Vagina (tissue), 2 donors: ENCODE data around the gene NUB1. TPM values are rescaled to one million over a fixed set of nuclear protein-coding genes. Genes with fewer than 3 reads are reported as not detected.

Source experiments
- DNase-seq, 2 donors: peaks; one replicate each; pipeline ENCODE4 v3.0.0-alpha.2; 2017; ENCODE audit errors: extremely low spot score in 2 of 2
- H3K27ac ChIP-seq: fragments of 200-600 bp; sonication (generic); one replicate; pipeline ENCODE4 v1.5.1; 2019
- H3K27me3 ChIP-seq: fragments of 200-600 bp; sonication (generic); one replicate; pipeline ENCODE4 v1.5.1; 2019
- H3K36me3 ChIP-seq, 2 donors: fragments of 200-600 bp; sonication (generic); one replicate each; pipeline ENCODE4 v1.5.1; 2017 to 2019
- H3K4me1 ChIP-seq: fragments of 200-600 bp; sonication (generic); one replicate; pipeline ENCODE4 v1.5.1; 2019
- H3K4me3 ChIP-seq, 2 donors: fragments of 200-600 bp; sonication (generic); 1 replicate in 1 of 2; 2 replicates in 1 of 2; pipeline ENCODE4 v1.5.1; 2016 to 2019
- H3K9me3 ChIP-seq: fragments of 200-600 bp; sonication (generic); one replicate; pipeline ENCODE4 v1.5.1; 2019
- POLR2A ChIP-seq, 2 donors: fragments of 450-650 bp; IDR thresholded peaks; one replicate each; pipeline ENCODE4 v1.6.1; 2017; ENCODE audit warnings: antibody characterized with exemption in 2 of 2, mild to moderate bottlenecking in 2 of 2, moderate library complexity in 2 of 2
- POLR2AphosphoS5 ChIP-seq, 2 donors: sonication (generic); formaldehyde crosslinking; IDR thresholded peaks; one replicate each; pipeline ENCODE4 v1.9.0; 2017; ENCODE audit warnings: antibody characterized with exemption in 2 of 2, mild to moderate bottlenecking in 2 of 2, low read depth in 1 of 2; ENCODE audit not compliant: insufficient read depth in 1 of 2
- intact Hi-C: fragments of 100-400 bp; cut with DNase I; formaldehyde crosslinking; loops from one replicate; pipeline ENCODE4 v1.15.1; 2023
- total RNA-seq: library from RNA; depleted of rRNA; stranded (reverse); fragments of >200 nt; gene quantifications from one replicate; pipeline ENCODE4 v1.2.3, GENCODE V29; 2016
- TF ChIP-seq, protein P1 (sequence below), 3 experiments: fragments of 450-650 bp in 2 of 3; fragments of 200-600 bp in 1 of 3; sonication (generic) in 1 of 3; IDR thresholded peaks; one replicate each; pipeline ENCODE4 v1.5.1; 2017 to 2019; ENCODE audit warnings: antibody characterized with exemption in 3 of 3, mild to moderate bottlenecking in 2 of 3, moderate library complexity in 2 of 3

NUB1 gene
- total RNA-seq, 1 donor from 2014 or later = 46.2 TPM

DNA sequence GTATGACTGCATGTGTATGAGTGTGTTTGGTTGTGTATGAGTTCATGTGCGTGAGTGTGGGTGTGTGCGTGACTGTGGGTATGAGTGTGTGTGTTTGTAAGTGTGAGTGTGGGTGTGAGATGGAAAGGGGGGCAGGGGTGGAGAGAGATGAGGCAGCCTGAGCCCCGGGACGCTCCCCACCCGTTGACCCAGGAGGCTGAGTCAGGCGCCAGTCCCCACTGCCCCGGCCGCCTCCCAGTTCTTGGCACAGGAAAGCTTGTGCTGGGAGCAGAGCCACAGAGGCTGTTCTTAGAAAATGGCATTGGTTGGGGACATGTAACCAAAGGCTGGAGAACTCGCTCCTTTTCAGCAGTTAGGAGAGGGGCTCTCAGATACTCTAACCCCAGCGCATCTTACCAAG, 27.8 kb upstream of the NUB1 start:
- Histone ChIP-seq H3K4me3 (no peak overlapping the region), H3K4me1 (no peaks in the 10 kb centered on the region), H3K9me3 (no peaks in the 10 kb centered on the region), H3K36me3 (no peaks in the 10 kb centered on the region), H3K27ac (no peak overlapping the region), H3K27me3 (no peaks in the 10 kb centered on the region)
- no peak for TF ChIP-seq POLR2A (IDR thresholded peaks at IDR 0.05)
- TF ChIP-seq, protein P1, sequence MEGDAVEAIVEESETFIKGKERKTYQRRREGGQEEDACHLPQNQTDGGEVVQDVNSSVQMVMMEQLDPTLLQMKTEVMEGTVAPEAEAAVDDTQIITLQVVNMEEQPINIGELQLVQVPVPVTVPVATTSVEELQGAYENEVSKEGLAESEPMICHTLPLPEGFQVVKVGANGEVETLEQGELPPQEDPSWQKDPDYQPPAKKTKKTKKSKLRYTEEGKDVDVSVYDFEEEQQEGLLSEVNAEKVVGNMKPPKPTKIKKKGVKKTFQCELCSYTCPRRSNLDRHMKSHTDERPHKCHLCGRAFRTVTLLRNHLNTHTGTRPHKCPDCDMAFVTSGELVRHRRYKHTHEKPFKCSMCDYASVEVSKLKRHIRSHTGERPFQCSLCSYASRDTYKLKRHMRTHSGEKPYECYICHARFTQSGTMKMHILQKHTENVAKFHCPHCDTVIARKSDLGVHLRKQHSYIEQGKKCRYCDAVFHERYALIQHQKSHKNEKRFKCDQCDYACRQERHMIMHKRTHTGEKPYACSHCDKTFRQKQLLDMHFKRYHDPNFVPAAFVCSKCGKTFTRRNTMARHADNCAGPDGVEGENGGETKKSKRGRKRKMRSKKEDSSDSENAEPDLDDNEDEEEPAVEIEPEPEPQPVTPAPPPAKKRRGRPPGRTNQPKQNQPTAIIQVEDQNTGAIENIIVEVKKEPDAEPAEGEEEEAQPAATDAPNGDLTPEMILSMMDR (IDR thresholded peaks at IDR 0.05) = no peak
- TF ChIP-seq POLR2AphosphoS5 (IDR thresholded peaks at IDR 0.05; ENCODE audit: insufficient read depth in 1 of 2, low read depth in 1 of 2) = no peak
- DNase-seq = peak in 1 of 2 donors; percentile 80
- intact Hi-C loops = loop anchor here (5.0 kb wide), 1 partner anchor 33 kb away; no protein-coding TSS in a partner anchor

DNA sequence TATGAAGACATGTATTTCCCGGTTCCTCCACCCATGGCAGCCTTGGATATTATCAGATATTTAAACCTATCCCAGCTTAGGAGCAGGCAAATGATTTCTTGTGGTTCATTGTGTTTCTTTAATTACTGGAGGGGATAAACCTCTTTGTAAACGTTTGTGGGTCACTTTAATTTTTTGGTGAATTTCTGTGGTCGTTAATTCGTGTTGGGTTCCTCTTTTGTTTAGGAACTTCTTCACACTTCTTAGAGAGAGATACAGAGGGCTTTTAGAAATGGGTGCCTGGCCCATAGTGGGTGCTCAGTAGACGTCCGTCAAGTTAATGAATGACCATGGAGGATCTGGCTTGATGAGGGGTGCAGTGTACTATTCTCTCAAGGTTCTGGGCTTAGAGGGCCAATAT, 27.2 kb upstream of the NUB1 start:
- H3K9me3 ChIP-seq = no peaks in the 10 kb centered on the region
- peak in 1 of 2 donors; percentile 69 for DNase-seq
- TF ChIP-seq POLR2AphosphoS5 (IDR thresholded peaks at IDR 0.05; ENCODE audit: insufficient read depth in 1 of 2, low read depth in 1 of 2) = no peak
- TF ChIP-seq POLR2A (IDR thresholded peaks at IDR 0.05) = no peak
- TF ChIP-seq, protein P1 (IDR thresholded peaks at IDR 0.05) = no peak
- H3K27me3 ChIP-seq = no peaks in the 10 kb centered on the region
- H3K4me3 ChIP-seq = no peak overlapping the region
- H3K27ac ChIP-seq = no peak overlapping the region
- intact Hi-C loops = loop anchor here (5.0 kb wide), 1 partner anchor 33 kb away; no protein-coding TSS in a partner anchor
- H3K36me3 ChIP-seq = no peaks in the 10 kb centered on the region
- H3K4me1 ChIP-seq = no peaks in the 10 kb centered on the region

DNA sequence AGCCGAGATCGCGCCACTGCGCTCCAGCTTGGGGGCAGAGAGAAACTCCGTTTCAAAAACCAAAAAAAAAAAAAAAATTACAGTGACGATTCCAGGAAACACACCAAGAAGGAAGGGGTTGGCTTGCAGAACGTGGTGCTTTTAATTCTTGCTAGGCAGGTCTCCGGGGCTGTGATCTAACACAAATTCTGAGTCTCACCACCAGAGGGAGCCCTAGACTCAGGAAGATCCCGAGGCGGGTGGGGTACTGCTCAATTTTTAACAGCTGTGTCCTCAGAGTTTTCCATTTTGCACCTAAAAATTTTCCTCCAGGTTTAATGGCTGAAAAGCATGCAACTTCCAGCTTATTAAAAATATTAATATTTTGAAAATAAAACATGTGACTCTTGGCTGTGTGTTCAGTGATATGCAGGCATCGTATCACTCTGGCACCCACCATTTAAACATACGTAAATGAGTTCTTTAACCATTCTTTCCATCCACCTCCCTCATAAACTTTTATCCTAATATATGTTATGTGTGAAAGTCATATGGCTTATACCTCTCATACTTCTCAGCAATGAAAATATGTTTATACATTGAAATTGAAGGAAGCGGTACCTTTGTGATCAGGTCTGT, 26.5 kb upstream of the NUB1 start:
- intact Hi-C loops = no loop called here
- peak in 1 of 2 donors; percentile 86 for DNase-seq
- no peaks in the 10 kb centered on the region for H3K27me3 ChIP-seq
- H3K9me3 ChIP-seq = no peaks in the 10 kb centered on the region
- TF ChIP-seq POLR2AphosphoS5 (IDR thresholded peaks at IDR 0.05; ENCODE audit: insufficient read depth in 1 of 2, low read depth in 1 of 2) = no peak
- TF ChIP-seq, protein P1 (IDR thresholded peaks at IDR 0.05) = peak; percentile 79 to 91 (median 82)
- no peaks in the 10 kb centered on the region for H3K36me3 ChIP-seq
- H3K4me3 ChIP-seq = no peak overlapping the region
- H3K4me1 ChIP-seq = no peaks in the 10 kb centered on the region
- no peak overlapping the region for H3K27ac ChIP-seq

DNA sequence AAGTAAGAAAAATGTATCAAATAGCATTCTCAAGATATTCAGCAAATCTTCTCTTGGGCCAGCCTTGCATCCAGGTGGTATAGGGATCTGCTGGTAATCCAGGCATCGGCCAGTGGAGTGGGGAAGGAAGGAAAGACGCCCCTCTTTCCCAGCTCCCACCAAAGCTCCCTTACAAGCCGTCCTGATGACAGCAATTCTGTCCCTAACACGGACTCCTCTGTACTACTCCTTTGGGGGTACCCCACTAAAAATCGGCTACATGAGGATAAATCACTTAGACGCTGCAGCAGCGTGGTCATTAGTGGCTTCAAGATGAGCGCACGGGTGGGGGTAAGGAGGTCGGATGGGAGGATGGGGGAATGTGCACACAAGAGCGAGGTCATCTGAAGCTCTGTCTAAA, 24.7 kb upstream of the NUB1 start:
- H3K27me3 ChIP-seq = no peaks in the 10 kb centered on the region
- no peaks in the 10 kb centered on the region for H3K4me1 ChIP-seq
- H3K27ac ChIP-seq = no peak overlapping the region
- peak in 1 of 2 donors; percentile 71 for DNase-seq
- H3K36me3 ChIP-seq = no peaks in the 10 kb centered on the region
- H3K9me3 ChIP-seq = no peaks in the 10 kb centered on the region
- TF ChIP-seq POLR2AphosphoS5 (IDR thresholded peaks at IDR 0.05; ENCODE audit: insufficient read depth in 1 of 2, low read depth in 1 of 2) (no peak), POLR2A (IDR thresholded peaks at IDR 0.05) (no peak)
- TF ChIP-seq, protein P1 (IDR thresholded peaks at IDR 0.05) = no peak
- intact Hi-C loops = no loop called here
- H3K4me3 ChIP-seq = no peak overlapping the region

DNA sequence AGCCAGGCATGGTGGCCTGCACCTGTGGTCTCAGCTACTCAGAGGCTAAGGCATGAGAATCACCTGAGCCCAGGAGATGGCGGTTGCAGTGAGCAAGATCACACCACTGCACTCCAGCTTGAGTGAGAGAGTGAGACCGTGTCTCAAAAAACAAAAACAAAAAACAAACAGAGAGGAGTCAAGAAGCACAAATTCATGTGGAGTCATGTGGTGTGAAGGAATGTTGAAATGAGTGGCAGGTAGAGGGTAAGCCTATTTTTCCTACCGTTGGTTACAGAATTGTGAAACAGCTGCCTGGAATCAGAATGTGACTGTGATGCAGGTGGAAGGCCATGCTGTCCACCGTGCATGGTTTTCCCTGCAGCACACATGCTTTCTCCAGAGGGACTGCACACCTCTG, 23.7 kb upstream of the NUB1 start:
- Histone ChIP-seq H3K9me3 (no peaks in the 10 kb centered on the region), H3K4me1 (no peaks in the 10 kb centered on the region), H3K4me3 (no peak overlapping the region), H3K36me3 (no peaks in the 10 kb centered on the region), H3K27ac (no peak overlapping the region), H3K27me3 (no peaks in the 10 kb centered on the region)
- intact Hi-C loops = no loop called here
- TF ChIP-seq POLR2A (IDR thresholded peaks at IDR 0.05) (no peak), POLR2AphosphoS5 (IDR thresholded peaks at IDR 0.05; ENCODE audit: insufficient read depth in 1 of 2, low read depth in 1 of 2) (no peak)
- TF ChIP-seq, protein P1 (IDR thresholded peaks at IDR 0.05) = no peak
- DNase-seq = peak in 1 of 2 donors; percentile 44
